HS-27A (cell line): ENCODE results near the gene OR52N5.
A peak's percentile ranks its signal among the peaks of the same experiment; 100 is the strongest.

Experiments used
- DNase-seq: peaks from one replicate; pipeline ENCODE4 v3.0.0-alpha.2; 2012; ENCODE audit warnings: low read depth, missing footprints

Gene OR52N5

GRCh38 chr11:5783255-5783654 lies at the start of gene OR52N5:
Gene OR52N5, minus strand, starts transcription at chr11:5783355. Its CDS starts 4,721 bp downstream, at chr11:5778634.
- DNase-seq = no peak

GRCh38 chr11:5831196-5831829 lies 48.2 kb upstream of the OR52N5 start:
- no peak for DNase-seq

- no peak for DNase-seq
Observed at GRCh38 chr11:5818245-5818886, 35.2 kb upstream of the OR52N5 start.

GRCh38 chr11:5815534-5815933 lies 32.4 kb upstream of the OR52N5 start:
- no peak for DNase-seq

- no peak for DNase-seq
Observed at GRCh38 chr11:5809905-5810795, 27.0 kb upstream of the OR52N5 start.

- DNase-seq = no peak
Observed at GRCh38 chr11:5809122-5809519, 26.0 kb upstream of the OR52N5 start.

- DNase-seq = peak; percentile 45
Observed at GRCh38 chr11:5808500-5809121, 25.5 kb upstream of the OR52N5 start, which contains the start of gene OR52N2. Gene OR52N2, plus strand, starts transcription at chr11:5808924. Its CDS starts 11,412 bp downstream, at chr11:5820336.

GRCh38 chr11:5807580-5807979 lies 24.4 kb upstream of the OR52N5 start:
- no peak for DNase-seq

- DNase-seq = no peak
Observed at GRCh38 chr11:5803982-5804381, 20.8 kb upstream of the OR52N5 start.

- DNase-seq = no peak
Observed at GRCh38 chr11:5796541-5796940, 13.4 kb upstream of the OR52N5 start.

- no peak for DNase-seq
Observed at GRCh38 chr11:5791165-5791564, 8.0 kb upstream of the OR52N5 start, which contains the start of gene OR52N1. Gene OR52N1, minus strand, starts transcription at chr11:5791265. Its CDS starts 2,449 bp downstream, at chr11:5788816.

- DNase-seq = peak; percentile 2
Observed at GRCh38 chr11:5767056-5767455, 16.1 kb downstream of the OR52N5 start.

- DNase-seq = no peak
Observed at GRCh38 chr11:5753943-5754342, 29.2 kb downstream of the OR52N5 start, which contains the start of gene OR52N4. Gene OR52N4, plus strand, starts transcription at chr11:5754243. Its CDS starts 498 bp downstream, at chr11:5754741.

- no peak for DNase-seq
Observed at GRCh38 chr11:5749836-5750235, 33.3 kb downstream of the OR52N5 start.

- DNase-seq = no peak
Observed at GRCh38 chr11:5746614-5747013, 36.5 kb downstream of the OR52N5 start.

GRCh38 chr11:5738431-5738830 lies 44.7 kb downstream of the OR52N5 start:
- DNase-seq = no peak

GRCh38 chr11:5737670-5738392 lies 45.3 kb downstream of the OR52N5 start:
- no peak for DNase-seq

- peak; percentile 24 for DNase-seq
Observed at GRCh38 chr11:5737091-5737490, 46.1 kb downstream of the OR52N5 start.

- DNase-seq = peak; percentile 45
Observed at GRCh38 chr11:5736396-5736795, 46.8 kb downstream of the OR52N5 start, which contains the start of gene OR56B1. Gene OR56B1, plus strand, starts transcription at chr11:5736448. Its CDS starts 69 bp downstream, at chr11:5736517.

GRCh38 chr11:5727691-5728090 lies 55.5 kb downstream of the OR52N5 start:
- DNase-seq = no peak

GRCh38 chr11:5726351-5726750 lies 56.8 kb downstream of the OR52N5 start:
- no peak for DNase-seq
